MM.1S (cell line): ENCODE measurements around the gene CAPN6.

ENCODE experiments used
- DNase-seq: peaks from one replicate; pipeline ENCODE4 v3.0.0-alpha.2; 2015
- H2AFZ ChIP-seq: fragments of 300-600 bp; sonication (generic); 2 replicates; pipeline ENCODE4 v1.6.0; 2016; ENCODE audit warnings: antibody characterized with exemption, low read length
- H3F3A ChIP-seq: fragments of 300-600 bp; sonication (generic); 2 replicates; pipeline ENCODE4 v1.6.1; 2016; ENCODE audit warnings: mild to moderate bottlenecking, antibody characterized with exemption, low read length, moderate library complexity, mixed read lengths; ENCODE audit not compliant: insufficient read depth
- H3K27ac ChIP-seq: fragments of 300-600 bp; sonication (generic); 2 replicates; pipeline ENCODE4 v1.5.1; 2016; ENCODE audit warnings: mild to moderate bottlenecking, low read length
- H3K27me3 ChIP-seq: fragments of 300-600 bp; sonication (generic); replicated peaks from 2 replicates; pipeline ENCODE4 v1.6.0; 2016; ENCODE audit warnings: low read length; ENCODE audit not compliant: insufficient read depth
- H3K36me3 ChIP-seq: fragments of 300-600 bp; sonication (generic); replicated peaks from 2 replicates; pipeline ENCODE4 v1.6.1; 2016; ENCODE audit warnings: mild to moderate bottlenecking, low read length, mixed read lengths; ENCODE audit not compliant: insufficient read depth
- H3K4me1 ChIP-seq: fragments of 300-600 bp; sonication (generic); 2 replicates; pipeline ENCODE4 v1.6.1; 2016; ENCODE audit warnings: low read length, mixed read lengths
- H3K4me2 ChIP-seq: fragments of 300-600 bp; sonication (generic); 2 replicates; pipeline ENCODE4 v1.6.0; 2016; ENCODE audit warnings: low read depth, low read length
- H3K4me3 ChIP-seq: fragments of 300-600 bp; sonication (generic); 2 replicates; pipeline ENCODE4 v1.5.1; 2016; ENCODE audit warnings: low read length, mixed read lengths
- H3K79me2 ChIP-seq: fragments of 300-600 bp; sonication (generic); 2 replicates; pipeline ENCODE4 v1.6.1; 2016; ENCODE audit warnings: mixed run types, low read length, mixed read lengths
- H3K9ac ChIP-seq: fragments of 300-600 bp; sonication (generic); 2 replicates; pipeline ENCODE4 v1.6.1; 2016; ENCODE audit warnings: low read length, mixed read lengths
- H3K9me2 ChIP-seq: fragments of 300-600 bp; sonication (generic); replicated peaks from 2 replicates; pipeline ENCODE4 v1.6.1; 2016; ENCODE audit warnings: mild to moderate bottlenecking, low read length, mixed read lengths; ENCODE audit not compliant: insufficient read depth
- H3K9me3 ChIP-seq: fragments of 300-600 bp; sonication (generic); replicated peaks from 2 replicates; pipeline ENCODE4 v1.6.1; 2016; ENCODE audit warnings: mild to moderate bottlenecking, low read length, mixed read lengths; ENCODE audit not compliant: insufficient read depth
- H4K20me1 ChIP-seq: fragments of 300-600 bp; sonication (generic); 2 replicates; pipeline ENCODE4 v1.6.1; 2016; ENCODE audit warnings: mild to moderate bottlenecking, low read length, moderate library complexity, mixed read lengths; ENCODE audit not compliant: insufficient read depth
- EZH2 ChIP-seq: fragments of 300-600 bp; sonication (generic); optimal IDR thresholded peaks from 2 replicates; pipeline ENCODE3; 2017; ENCODE audit warnings: low read depth, mild to moderate bottlenecking, antibody characterized with exemption, low read length, mixed read lengths
- EZH2phosphoT487 ChIP-seq: fragments of 300-600 bp; sonication (generic); IDR thresholded peaks from 2 replicates; pipeline ENCODE4 v1.6.1; 2018; ENCODE audit warnings: antibody characterized with exemption, low read length
- TF ChIP-seq, protein P1 (sequence below): fragments of 300-600 bp; sonication (generic); IDR thresholded peaks from 2 replicates; pipeline ENCODE4 v1.5.1; 2016; ENCODE audit warnings: antibody characterized with exemption, low read length, mixed read lengths

Gene CAPN6

GRCh38 chrX:111200327-111200726 is 70.0 kb downstream of the CAPN6 start:
- Histone ChIP-seq H3K4me2 (no peak overlapping the region), H3K9ac (no peak overlapping the region), H3K36me3 (no peaks in the 10 kb centered on the region), H4K20me1 (no peaks in the 10 kb centered on the region), H3K4me3 (no peak overlapping the region), H3F3A (no peaks in the 10 kb centered on the region), H3K9me3 (no peaks in the 10 kb centered on the region), H3K27ac (no peak overlapping the region), H3K4me1 (no peaks in the 10 kb centered on the region), H3K79me2 (no peaks in the 10 kb centered on the region), H3K27me3 (no peaks in the 10 kb centered on the region), H2AFZ (no peak overlapping the region), H3K9me2 (no peaks in the 10 kb centered on the region)
- TF ChIP-seq EZH2: no peak
- TF ChIP-seq, protein P1, sequence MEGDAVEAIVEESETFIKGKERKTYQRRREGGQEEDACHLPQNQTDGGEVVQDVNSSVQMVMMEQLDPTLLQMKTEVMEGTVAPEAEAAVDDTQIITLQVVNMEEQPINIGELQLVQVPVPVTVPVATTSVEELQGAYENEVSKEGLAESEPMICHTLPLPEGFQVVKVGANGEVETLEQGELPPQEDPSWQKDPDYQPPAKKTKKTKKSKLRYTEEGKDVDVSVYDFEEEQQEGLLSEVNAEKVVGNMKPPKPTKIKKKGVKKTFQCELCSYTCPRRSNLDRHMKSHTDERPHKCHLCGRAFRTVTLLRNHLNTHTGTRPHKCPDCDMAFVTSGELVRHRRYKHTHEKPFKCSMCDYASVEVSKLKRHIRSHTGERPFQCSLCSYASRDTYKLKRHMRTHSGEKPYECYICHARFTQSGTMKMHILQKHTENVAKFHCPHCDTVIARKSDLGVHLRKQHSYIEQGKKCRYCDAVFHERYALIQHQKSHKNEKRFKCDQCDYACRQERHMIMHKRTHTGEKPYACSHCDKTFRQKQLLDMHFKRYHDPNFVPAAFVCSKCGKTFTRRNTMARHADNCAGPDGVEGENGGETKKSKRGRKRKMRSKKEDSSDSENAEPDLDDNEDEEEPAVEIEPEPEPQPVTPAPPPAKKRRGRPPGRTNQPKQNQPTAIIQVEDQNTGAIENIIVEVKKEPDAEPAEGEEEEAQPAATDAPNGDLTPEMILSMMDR: no peak
- TF ChIP-seq EZH2phosphoT487: no peak
- no peak for DNase-seq

- TF ChIP-seq EZH2 (no peak), EZH2phosphoT487 (no peak)
- TF ChIP-seq, protein P1: no peak
- Histone ChIP-seq H3K36me3 (no peaks in the 10 kb centered on the region), H4K20me1 (no peaks in the 10 kb centered on the region), H3K9me3 (no peaks in the 10 kb centered on the region), H2AFZ (no peak overlapping the region), H3K79me2 (no peaks in the 10 kb centered on the region), H3F3A (no peaks in the 10 kb centered on the region), H3K27me3 (no peaks in the 10 kb centered on the region), H3K4me2 (no peak overlapping the region), H3K27ac (no peak overlapping the region), H3K9ac (no peak overlapping the region), H3K4me3 (no peak overlapping the region), H3K4me1 (no peaks in the 10 kb centered on the region), H3K9me2 (no peaks in the 10 kb centered on the region)
- DNase-seq: no peak
Observed at GRCh38 chrX:111199505-111199904, 70.8 kb downstream of the CAPN6 start.
